ENCODE results near the gene HRH3.

The HRH3 gene

GRCh38 chr20:62219992-62220665 is at the start of gene HRH3:
TSS of gene HRH3 (minus strand) at chr20:62220278. CDS start at chr20:62219970, 308 bp downstream.
- peak; percentile 79 for DNase-seq

- peak; percentile 24 for DNase-seq
Observed at GRCh38 chr20:62269871-62270270, 49.8 kb upstream of the HRH3 start.

DNA sequence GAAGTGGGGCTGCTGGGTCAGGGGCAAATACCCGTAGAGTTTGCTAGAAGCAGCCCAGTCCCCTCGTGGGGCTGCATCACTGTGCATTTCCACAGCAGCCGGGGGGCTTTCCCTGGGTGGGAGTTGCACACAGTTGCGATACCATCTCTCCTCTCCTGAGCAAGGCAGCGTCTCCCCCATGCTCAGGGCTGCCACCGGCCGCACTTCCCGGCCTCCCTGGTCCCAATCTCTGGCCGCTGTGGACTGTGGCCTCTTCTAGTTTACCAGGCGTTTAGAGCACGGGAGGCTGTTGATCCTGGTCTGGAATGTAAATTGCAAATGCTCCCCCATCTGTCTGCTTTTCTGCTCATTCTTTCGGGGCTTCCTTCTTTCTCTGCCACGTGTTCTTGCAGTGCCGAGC is 49.3 kb upstream of the HRH3 start:
- peak; percentile 14 for DNase-seq

- no peak for DNase-seq
Observed at GRCh38 chr20:62268228-62268900, 48.3 kb upstream of the HRH3 start.

DNA sequence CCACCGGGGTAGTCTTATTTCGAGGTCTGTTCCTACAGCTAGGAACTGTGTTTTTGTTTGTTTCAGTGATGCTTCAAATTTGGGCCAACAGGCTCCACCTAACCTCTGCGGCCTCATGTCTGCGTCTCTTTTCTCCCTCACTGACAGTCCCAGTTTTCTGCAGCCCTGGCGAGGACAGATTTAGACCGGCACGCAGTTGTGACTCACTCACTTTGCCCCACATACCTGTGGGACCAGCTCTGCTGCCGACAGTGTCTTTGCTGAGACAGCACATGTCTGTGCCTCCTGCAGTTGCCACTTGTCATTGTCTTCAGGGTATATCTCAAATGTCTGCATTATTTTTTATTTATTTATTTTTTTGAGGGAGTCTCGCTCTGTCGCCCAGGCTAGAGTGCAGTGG is 47.5 kb upstream of the HRH3 start:
- DNase-seq, result no peak

GRCh38 chr20:62266851-62267250 is 46.8 kb upstream of the HRH3 start:
- DNase-seq, result no peak

DNA sequence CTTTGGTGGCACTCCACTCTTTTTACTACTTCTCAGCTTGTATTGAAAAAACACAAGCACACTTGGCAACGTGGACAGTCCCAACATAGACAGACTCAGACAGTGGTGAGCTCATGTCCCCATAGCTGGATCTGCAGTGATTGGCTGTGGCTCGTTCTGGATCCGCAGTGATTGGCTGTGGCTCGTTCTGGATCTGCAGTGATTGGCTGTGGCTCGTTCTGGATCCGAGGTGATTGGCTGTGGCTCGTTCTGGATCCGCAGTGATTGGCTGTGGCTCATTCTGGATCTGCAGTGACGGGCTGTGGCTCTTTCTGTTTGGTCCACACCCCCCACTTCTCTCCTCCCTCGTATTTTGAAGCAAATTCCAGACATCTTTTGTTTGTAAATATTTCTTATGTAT is 46.3 kb upstream of the HRH3 start:
- DNase-seq, result peak; percentile 12

- DNase-seq, result no peak
Observed at GRCh38 chr20:62265365-62265764, 45.3 kb upstream of the HRH3 start.

DNA sequence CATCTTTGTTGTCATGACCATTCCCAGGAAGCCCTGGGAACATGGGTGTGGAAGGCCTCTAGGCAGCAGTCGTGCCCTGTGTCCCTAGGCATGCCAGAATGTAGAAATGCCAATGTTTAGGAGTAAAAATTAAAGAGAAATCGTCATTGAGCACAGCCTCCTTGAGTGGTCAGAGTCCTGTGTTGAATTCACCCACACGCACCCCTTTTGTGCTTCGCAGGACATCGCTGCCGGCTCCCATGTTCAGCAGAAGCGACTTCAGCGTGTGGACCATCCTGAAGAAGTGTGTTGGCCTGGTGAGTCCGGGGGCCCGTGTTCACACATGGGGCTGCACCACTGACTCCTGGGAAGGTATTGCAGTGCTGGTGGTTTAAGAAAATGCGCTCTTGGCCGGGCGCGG is 43.3 kb upstream of the HRH3 start:
- no peak for DNase-seq

DNA sequence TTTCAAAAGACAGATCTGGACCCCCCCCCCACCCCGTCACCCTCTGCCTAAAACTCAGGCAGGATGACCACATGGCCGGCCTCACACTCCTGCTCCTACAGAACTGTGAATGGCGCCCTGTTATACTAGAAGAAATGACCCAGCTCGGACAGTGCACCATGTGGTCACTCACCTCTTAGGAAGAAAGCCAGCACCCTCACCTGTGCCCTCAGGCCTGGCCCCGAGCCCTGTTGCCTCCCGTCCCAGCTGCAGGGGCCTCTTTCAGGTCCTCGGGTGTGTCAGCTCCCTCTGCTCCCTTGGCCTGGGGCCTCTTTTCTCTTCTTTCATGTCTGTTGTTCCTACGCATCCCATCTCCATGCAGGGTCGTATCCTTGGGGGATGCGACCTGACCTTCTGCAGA is 42.0 kb upstream of the HRH3 start:
- DNase-seq, result no peak

- no peak for DNase-seq
Observed at GRCh38 chr20:62259294-62259565, 39.2 kb upstream of the HRH3 start.

- no peak for DNase-seq
Observed at GRCh38 chr20:62258499-62259293, 38.6 kb upstream of the HRH3 start.

- no peak for DNase-seq
Observed at GRCh38 chr20:62255976-62256375, 35.9 kb upstream of the HRH3 start.

GRCh38 chr20:62254021-62254724 is 34.1 kb upstream of the HRH3 start:
- no peak for DNase-seq

DNA sequence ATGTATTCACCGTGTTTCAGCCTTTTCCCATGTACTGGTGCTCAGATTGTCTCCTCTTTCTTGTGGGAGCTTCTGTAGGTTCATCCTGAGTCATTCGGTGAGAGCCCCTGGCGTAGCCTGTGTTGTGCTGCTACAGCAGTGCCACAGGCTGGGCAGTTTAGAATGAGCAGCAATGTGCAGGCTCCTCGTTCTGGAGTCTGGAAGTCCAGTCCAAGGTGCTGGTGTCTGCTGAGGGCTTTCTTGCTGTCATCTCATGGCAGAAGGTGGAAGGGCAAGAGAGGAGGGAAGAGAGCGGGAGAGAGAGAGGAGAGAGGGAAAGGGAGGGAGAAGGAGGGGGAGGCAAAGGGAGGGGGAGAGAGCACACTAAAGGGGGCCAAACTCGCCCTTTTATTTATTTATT is 33.3 kb upstream of the HRH3 start:
- no peak for DNase-seq

DNA sequence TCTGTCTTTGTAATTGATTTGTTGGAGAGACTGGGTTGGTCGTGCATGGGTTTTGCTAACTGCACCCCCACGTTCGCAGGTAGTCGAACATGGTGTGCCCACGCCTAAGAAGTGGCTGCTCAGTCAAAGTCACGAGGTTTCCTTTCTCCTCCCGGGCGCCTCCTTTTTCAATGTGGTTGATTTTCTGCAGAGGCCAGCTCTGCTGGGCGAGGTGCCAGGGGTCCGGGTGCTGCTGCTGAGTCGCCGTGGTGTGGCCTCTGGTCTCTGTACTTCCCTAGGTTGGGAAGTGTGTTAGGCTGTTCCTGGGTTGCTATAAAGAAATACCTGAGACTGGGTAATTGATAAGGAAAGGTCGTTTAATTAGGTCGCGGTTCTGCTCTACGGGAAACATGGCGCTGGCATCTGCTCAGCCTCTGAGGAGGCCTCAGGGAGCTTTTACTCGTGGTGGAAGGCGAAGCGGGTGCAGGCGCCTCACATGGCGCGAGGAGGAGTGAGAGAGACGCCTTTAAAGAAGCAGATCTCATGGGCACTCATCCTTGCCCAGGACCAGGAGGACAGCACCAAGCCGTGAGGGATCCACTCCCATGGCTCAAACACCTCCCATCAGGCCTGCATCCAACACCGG is 32.4 kb upstream of the HRH3 start:
- DNase-seq, result no peak

DNA sequence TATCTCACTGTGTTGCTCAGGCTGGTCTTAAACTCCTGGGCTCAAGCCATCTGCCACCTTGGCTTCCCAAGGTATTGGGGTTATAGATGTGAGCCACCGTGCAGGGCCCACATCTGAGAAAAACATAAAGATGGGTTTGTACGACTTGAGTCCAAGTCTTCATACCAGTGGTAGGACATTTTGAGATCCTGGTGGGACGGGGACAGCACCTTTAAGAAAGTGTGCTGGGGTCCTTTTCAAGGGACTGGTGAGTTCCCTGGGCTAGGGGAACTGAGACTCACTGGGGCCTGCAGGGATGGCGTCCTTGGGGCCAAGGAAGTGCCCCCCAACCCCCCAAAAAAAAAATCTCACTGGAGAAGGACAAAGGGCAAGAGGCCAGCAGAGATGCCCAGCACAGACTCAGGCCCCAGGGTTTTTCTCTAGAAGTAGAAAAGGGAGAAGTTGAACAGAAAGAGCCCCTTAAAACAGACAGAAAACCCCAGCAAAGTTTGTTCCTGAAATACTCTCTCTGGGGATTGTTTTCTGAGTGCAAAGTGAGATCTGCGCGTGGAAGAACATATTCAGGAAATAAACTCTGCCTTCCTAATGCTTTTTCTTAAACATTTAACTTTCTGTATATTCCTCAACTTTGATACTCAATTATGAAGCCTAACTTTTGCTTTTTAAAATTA is 28.9 kb upstream of the HRH3 start:
- DNase-seq, result no peak

- no peak for DNase-seq
Observed at GRCh38 chr20:62246872-62247652, 27.0 kb upstream of the HRH3 start.

DNA sequence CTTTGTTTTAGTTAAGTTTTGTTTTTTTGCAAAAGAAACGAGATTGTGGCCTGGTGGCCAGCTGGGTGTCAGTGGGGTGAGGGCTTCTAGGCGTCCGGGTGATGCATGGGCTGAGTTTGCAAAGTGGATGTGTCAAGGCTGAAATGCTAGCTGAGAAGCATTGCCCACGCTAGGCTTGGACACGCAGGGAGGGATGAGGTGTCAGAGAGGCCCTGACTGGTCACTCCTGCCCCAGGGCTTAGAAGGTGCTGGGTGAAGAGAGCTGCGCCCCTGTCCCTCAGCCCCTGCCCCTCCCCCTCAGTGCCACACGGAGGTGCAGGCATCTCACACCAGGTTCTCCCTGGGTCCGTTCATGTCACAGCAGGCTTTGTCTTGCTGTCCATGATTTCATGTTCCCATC is 26.4 kb upstream of the HRH3 start:
- DNase-seq, result no peak

GRCh38 chr20:62245911-62246280 is 25.8 kb upstream of the HRH3 start:
- no peak for DNase-seq

- DNase-seq, result no peak
Observed at GRCh38 chr20:62244644-62245108, 24.6 kb upstream of the HRH3 start.
